Ovary (tissue), 9 donors: ENCODE results near the gene OSGEP. TPM values are rescaled to one million over a fixed set of nuclear protein-coding genes. Genes with fewer than 3 reads are reported as not detected.

Experiments used
- DNase-seq, 5 donors: peaks; one replicate each; pipeline ENCODE4 v3.0.0-alpha.2; 2019 to 2020
- H3K27ac ChIP-seq, 2 donors: fragments of 200-600 bp; one replicate each; pipeline versions ENCODE4 v1.5.1 to v1.8.0; 2019 to 2022
- H3K27me3 ChIP-seq: fragments of 200-600 bp; one replicate; pipeline ENCODE4 v1.8.0; 2022
- H3K36me3 ChIP-seq: fragments of 200-600 bp; sonication (generic); one replicate; pipeline ENCODE4 v1.5.1; 2019
- H3K4me1 ChIP-seq: one replicate; pipeline ENCODE4 v1.8.1; 2013; ENCODE audit warnings: mild to moderate bottlenecking, moderate library complexity; ENCODE audit not compliant: insufficient read depth
- H3K4me3 ChIP-seq: fragments of 200-600 bp; sonication (generic); one replicate; pipeline ENCODE4 v1.5.1; 2017
- H3K9me3 ChIP-seq, 2 donors: fragments of 200-600 bp in 1 of 2; sonication (generic) in 1 of 2; one replicate each; pipeline versions ENCODE4 v1.5.1 to v1.8.1; 2013 to 2019; ENCODE audit warnings: mild to moderate bottlenecking in 1 of 2, moderate library complexity in 1 of 2
- EP300 ChIP-seq: sonication (generic); formaldehyde crosslinking; IDR thresholded peaks from one replicate; pipeline ENCODE4 v1.6.1; 2017; ENCODE audit warnings: antibody characterized with exemption
- POLR2A ChIP-seq: fragments of 450-650 bp; IDR thresholded peaks from one replicate; pipeline ENCODE4 v1.6.1; 2017; ENCODE audit warnings: antibody characterized with exemption, mild to moderate bottlenecking, moderate library complexity
- WGBS, 3 donors: extraction: QIAGEN DNeasy Blood & Tissue Kit in 1 of 3; methylation state at CpG; one replicate each; pipeline versions ENCODE4 v1.1.5 to v1.1.7; 2013 to 2017; 5-methylcytosine and 5-hydroxymethylcytosine counted together
- intact Hi-C, 4 donors: fragments of 100-400 bp; cut with DNase I; formaldehyde crosslinking; loops; one replicate each; pipeline versions ENCODE4 v1.11.0 to v1.15.1; 2022 to 2023
- polyA plus RNA-seq, 2 donors: library from polyadenylated mRNA; stranded (reverse); fragments of 200-250 nt in 1 of 2; fragments of 350-450 nt in 1 of 2; fragmentation: Illumina TruSeq in 1 of 2; extraction: RNeasy Lipid Tissue Mini Kit (QIAGEN cat#74804) in 1 of 2; gene quantifications; one replicate each; pipeline ENCODE4 v1.2.3, GENCODE V29; 2013 to 2014
- total RNA-seq, 7 donors: library from RNA; depleted of rRNA in 2 of 7; stranded (reverse); fragments of >200 nt in 2 of 7; fragmentation: NEBNext Ultra II Directional in 3 of 7; extraction: Animal tissue kit (Norgen Biotek cat#: 25700) in 3 of 7; gene quantifications; one replicate each; pipeline versions ENCODE4 v1.1.0 to v1.2.4, GENCODE V29; 2016 to 2023
- TF ChIP-seq, protein P1 (sequence below), 3 donors: fragments of 450-650 bp in 2 of 3; fragments of 200-600 bp in 1 of 3; IDR thresholded peaks; one replicate each; pipeline versions ENCODE4 v1.5.1 to v1.8.0; 2016 to 2022; ENCODE audit warnings: antibody characterized with exemption in 3 of 3, mild to moderate bottlenecking in 1 of 3
- donor health status: DM: no; HTN: no; CAD: no; lungs with moderate emphysema.
- donor health status: DM: no; HTN: no; CAD: no.
- donor health status: Bipolar disorder and iron deficiency.
- donor health status: DM: yes; HTN: yes; CAD: no.
- donor health status: DM: no; HTN: no; CAD: no.
- donor health status: DM: yes; HTN: yes; CAD: no.

The OSGEP gene
- total and polyA plus RNA-seq, 9 donors: 31.8 to 68.8 (median 38.1) TPM

DNA sequence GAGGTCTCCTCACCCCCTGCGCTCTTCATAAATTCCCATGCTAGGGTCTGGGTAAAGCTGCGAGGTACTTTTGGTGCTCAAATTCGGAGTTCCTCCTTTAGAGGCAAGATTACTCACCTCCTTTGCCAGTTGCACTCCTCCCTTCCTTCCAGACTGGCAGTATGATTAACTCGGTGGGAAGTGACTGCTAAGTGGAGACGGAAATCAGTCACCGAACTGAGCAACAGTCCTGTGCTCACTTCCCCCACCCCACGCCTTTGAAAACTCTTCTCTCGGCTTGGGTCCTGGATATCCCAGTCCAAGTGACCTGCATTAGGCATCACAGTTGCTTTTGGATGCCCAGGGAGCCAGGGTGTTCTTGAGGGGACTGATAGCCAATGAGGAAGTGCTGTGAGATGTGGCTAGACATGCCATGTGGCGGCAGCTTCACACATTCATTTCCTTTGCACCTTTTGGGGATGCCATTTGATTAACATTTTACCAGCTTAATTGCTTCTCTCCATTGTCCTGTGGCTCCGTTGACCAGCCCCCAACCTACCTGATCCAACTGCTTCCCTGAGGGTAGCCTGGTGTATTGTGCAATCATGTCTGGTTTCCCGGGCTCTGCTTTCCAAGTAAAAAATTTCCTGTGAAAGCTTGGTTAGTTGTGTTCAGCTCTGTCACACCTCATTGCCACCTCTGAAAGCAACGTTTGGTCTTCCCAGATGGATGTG is 15.4 kb upstream of the OSGEP start:
- H3K27ac ChIP-seq: peak overlapping the region in 1 of 2 donors; percentile 58
- TF ChIP-seq EP300 (no peak), POLR2A (no peak)
- TF ChIP-seq, protein P1, sequence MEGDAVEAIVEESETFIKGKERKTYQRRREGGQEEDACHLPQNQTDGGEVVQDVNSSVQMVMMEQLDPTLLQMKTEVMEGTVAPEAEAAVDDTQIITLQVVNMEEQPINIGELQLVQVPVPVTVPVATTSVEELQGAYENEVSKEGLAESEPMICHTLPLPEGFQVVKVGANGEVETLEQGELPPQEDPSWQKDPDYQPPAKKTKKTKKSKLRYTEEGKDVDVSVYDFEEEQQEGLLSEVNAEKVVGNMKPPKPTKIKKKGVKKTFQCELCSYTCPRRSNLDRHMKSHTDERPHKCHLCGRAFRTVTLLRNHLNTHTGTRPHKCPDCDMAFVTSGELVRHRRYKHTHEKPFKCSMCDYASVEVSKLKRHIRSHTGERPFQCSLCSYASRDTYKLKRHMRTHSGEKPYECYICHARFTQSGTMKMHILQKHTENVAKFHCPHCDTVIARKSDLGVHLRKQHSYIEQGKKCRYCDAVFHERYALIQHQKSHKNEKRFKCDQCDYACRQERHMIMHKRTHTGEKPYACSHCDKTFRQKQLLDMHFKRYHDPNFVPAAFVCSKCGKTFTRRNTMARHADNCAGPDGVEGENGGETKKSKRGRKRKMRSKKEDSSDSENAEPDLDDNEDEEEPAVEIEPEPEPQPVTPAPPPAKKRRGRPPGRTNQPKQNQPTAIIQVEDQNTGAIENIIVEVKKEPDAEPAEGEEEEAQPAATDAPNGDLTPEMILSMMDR (IDR thresholded peaks at IDR 0.05): no peak
- H3K4me3 ChIP-seq: peak overlapping the region; percentile 74
- 4 to 6% (median 5%) methylated on average over 12 of the region's 12 CpGs for WGBS, 3 donors
- no peaks in the 10 kb centered on the region for H3K9me3 ChIP-seq
- no peaks in the 10 kb centered on the region for H3K36me3 ChIP-seq
- DNase-seq: peak in 1 of 5 donors; percentile 33
- H3K27me3 ChIP-seq: no peaks in the 10 kb centered on the region
- peaks cover 2% of the 10 kb centered on the region for H3K4me1 ChIP-seq
- intact Hi-C loops: no loop called here

DNA sequence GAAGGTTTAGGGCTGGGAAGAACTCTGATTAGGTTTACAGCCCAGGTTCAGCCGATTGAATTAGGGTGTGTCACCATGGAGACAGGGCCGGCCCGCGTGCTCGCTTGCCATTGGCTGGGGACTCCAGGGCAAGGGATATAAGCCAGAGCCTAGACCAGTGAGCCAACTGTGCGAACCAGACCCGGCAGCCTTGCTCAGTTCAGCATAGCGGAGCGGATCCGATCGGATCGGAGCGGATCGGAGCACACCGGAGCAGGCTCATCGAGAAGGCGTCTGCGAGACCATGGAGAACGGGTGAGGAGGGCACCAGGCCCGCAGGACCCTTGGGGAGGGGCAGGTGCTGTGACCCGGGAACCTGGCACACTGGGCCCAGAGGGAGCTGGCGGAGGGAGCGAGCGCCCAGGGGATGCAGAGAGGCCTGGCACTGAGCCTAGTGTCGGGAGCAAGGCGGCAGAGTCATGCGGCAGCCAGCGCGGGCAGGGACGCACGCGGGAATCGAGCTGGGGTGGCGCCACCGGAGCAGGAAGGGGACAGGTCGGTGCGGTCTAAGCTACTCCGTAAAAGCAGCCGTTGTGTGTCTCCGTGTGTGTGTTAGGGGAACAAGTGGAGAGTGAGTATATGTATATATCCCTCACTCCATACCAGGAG is 14.8 kb upstream of the OSGEP start, which contains the start of gene PNP:
PNP (plus strand) TSS at position 165 of the 648 bp plus-strand sequence; CDS start at position 284, 119 bp downstream.
- no peaks in the 10 kb centered on the region for H3K36me3 ChIP-seq
- 0 to 1% (median 1%) methylated on average over 40 of the region's 40 CpGs for WGBS, 3 donors
- H3K27ac ChIP-seq: peak within 1 kb of the TSS in 1 of 2 donors; percentile 58
- no peaks in the 10 kb centered on the region for H3K27me3 ChIP-seq
- intact Hi-C loops: no loop called here
- H3K9me3 ChIP-seq: no peaks in the 10 kb centered on the region
- H3K4me3 ChIP-seq: peak within 1 kb of the TSS; percentile 74
- TF ChIP-seq POLR2A (peak; percentile 72), EP300 (no peak)
- TF ChIP-seq, protein P1 (IDR thresholded peaks at IDR 0.05): no peak
- peaks cover 2% of the 10 kb centered on the region for H3K4me1 ChIP-seq
- DNase-seq: peak; percentile 73 to 86 (median 81)

DNA sequence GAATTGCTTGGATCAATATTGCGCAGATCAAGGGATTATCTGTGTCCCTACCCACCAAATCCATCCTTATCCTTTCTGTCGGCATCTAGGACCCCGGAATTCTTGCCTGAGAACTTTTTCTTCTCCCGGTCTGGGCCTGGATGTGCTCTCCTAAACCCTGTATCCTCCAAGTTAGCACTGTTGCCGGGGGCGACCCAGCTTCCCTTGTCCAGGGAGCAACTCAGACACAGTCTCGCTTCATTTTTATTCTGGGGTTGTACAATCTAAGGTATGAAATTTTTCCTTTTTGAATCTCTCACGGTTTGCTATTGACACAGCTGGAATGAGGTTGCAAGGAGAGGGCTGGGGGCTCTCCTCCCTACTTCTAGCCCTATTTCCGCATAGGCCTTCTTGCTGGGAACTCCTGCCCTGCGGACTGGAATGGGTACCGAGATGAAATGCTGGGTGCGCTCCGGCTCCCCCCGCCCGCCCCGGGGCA is 14.2 kb upstream of the OSGEP start:
- no peaks in the 10 kb centered on the region for H3K9me3 ChIP-seq
- no peaks in the 10 kb centered on the region for H3K36me3 ChIP-seq
- intact Hi-C loops: no loop called here
- peak overlapping the region; percentile 74 for H3K4me3 ChIP-seq
- H3K27me3 ChIP-seq: no peaks in the 10 kb centered on the region
- H3K4me1 ChIP-seq: peaks cover 2% of the 10 kb centered on the region
- no peak for TF ChIP-seq POLR2A
- WGBS, 3 donors: 24 to 28% (median 26%) methylated on average over 16 of the region's 16 CpGs
- H3K27ac ChIP-seq: no peak overlapping the region
- DNase-seq: peak in 2 of 5 donors; percentile 20 to 39

DNA sequence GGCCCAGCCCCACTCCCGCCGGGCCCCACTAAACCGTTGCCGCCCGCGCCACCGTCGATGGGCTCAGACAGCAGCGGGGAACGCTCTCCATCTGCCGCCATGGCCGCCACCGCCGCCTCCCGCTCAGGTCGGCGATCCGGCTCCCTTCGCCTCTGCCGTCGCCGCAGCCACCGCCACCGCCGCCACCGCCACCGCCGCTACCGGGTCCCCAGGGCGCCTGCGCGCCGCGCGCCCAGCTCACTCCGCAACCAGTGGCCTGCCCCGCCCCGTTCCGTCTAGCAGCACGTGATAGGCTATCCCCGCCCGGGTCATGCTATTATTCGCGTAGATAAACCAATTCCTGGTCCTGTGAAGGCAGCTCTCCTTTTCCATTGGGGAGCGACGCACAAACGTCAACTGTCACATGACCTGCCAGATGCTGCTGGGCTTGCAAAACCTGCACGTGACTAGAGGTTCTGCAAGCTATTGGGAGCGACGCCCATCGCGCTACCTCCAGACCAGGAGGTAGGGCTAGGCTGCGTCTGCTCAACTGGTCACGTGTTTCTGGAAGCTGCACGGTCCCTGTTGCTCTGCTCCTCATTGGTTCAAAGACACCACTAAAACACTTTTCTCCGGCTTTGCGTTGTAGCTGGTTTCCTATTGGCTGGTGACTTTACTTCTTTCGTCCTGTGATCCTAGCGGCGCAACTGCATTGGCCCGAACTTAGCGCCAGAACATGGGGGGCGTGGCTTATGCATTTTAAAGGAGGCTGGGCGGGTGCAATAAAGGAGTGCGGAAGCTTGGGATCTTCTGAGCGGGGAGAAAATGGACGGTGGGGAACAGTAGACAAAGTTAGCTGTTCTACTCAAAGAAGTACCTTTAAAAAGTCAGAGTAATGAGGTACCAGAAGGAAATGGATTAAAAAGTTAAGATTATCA is 6.9 kb upstream of the OSGEP start, which contains the start of gene PIP4P1:
PIP4P1 (minus strand) TSS at position 210 of the 917 bp plus-strand sequence; CDS start at position 101, 109 bp downstream.
- no peaks in the 10 kb centered on the region for H3K9me3 ChIP-seq
- H3K4me3 ChIP-seq: peak within 1 kb of the TSS; percentile 92
- H3K27ac ChIP-seq: peak within 1 kb of the TSS; percentile 68 to 74
- TF ChIP-seq EP300: peak; percentile 94
- TF ChIP-seq, protein P1 (IDR thresholded peaks at IDR 0.05): no peak
- peak; percentile 85 for TF ChIP-seq POLR2A
- DNase-seq: peak; percentile 95 to 99 (median 97)
- H3K27me3 ChIP-seq: no peaks in the 10 kb centered on the region
- peaks cover 3% of the 10 kb centered on the region for H3K4me1 ChIP-seq
- 0 to 1% (median 0%) methylated on average over 56 to 67 of the region's 67 CpGs for WGBS, 3 donors
- H3K36me3 ChIP-seq: no peaks in the 10 kb centered on the region
- intact Hi-C loops: loop anchor here in 2 of 4 donors (2.0 to 5.0 kb wide), 3 partner anchors 49 to 221 kb away; partner anchors contain the start of genes RNASE4 (in 1 of the 2) and TEP1 (in 1 of the 2)
